ENCODE data around the gene ALDOA. TPM values are rescaled to one million over a fixed set of nuclear protein-coding genes. Genes with fewer than 3 reads are reported as not detected.

The ALDOA gene
- total RNA-seq, 4 donors from 2014 or later = 794 to 967 (median 870) TPM

DNA sequence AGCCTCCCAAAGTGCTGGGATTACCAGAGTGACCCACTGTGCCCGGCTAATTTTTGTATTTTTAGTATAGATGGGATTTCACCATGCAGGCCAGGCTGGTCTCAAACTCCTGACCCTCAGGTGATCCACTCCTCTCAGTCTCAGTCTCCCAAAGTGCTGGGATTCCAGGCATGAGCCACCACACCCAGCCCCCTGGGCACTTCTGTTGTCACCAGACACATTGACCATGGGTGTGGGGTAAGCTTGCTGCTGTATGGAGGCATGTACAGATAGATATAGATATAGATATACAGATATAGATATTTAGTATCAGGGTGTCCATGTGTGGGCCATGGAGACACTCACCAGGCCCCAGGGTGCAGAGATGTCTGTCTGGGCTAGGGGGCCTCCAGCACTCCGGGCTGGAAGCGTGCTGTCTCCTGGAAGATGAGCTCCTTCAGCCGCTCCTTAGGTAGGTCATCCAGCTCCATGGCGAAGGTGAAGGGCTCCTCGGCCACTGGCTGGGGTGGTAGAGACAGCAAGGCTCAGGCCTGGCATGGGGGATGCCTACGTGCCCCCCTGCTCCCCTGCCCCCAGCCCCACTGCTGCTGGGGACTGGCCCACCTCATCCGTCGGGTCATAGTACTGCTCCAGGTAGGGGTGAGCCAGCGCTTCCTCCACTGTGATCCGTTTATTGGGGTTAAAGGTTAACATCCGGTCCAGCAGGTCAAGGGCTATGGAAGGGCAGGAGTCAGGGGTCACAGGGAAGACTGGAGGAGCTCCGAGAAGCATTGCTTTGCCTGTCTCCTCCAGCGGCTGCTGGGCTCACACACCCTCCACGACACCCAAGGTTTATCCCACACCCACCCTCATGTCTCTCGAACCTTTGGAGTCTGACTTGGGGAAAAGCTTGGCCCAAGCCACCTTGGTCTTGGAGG, 51.0 kb downstream of the ALDOA start:
- no peak for DNase-seq (ENCODE audit: low spot score in 2 of 2)
- no peak overlapping the region for H3K27ac ChIP-seq
- H3K27me3 ChIP-seq = no peaks in the 10 kb centered on the region
- H3K36me3 ChIP-seq = peaks cover 70% of the 10 kb centered on the region
- TF ChIP-seq POLR2AphosphoS5 (IDR thresholded peaks at IDR 0.05) (no peak), POLR2A (IDR thresholded peaks at IDR 0.05) (no peak), CTCF (IDR thresholded peaks at IDR 0.05) (no peak), EP300 (IDR thresholded peaks at IDR 0.05) (no peak)
- H3K4me3 ChIP-seq = no peak overlapping the region
- 94% methylated on average over 14 of the region's 16 CpGs for WGBS
- no peaks in the 10 kb centered on the region for H3K9me3 ChIP-seq
- H3K4me1 ChIP-seq = peaks cover 20% of the 10 kb centered on the region

DNA sequence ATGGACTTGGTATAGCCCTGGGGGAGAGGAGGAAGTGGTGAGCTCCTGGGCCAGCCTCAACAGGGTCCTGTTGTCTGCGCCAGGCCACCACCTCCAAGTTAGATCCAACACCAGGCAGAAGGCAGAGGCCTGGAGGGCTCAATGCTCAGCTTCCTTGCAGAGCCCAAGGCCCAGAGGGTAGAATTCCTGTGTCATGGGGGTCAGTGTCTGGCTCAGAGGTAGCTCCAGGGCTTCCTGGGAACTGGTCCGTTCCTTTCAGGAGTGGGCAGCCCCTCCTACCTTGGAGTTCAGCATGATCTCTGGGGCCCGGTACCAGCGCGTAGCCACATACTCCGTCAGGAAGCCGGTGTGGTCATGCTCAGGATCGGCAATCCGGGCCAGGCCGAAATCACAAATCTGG, 52.2 kb downstream of the ALDOA start:
- Histone ChIP-seq H3K4me1 (peaks cover 31% of the 10 kb centered on the region), H3K4me3 (no peak overlapping the region), H3K36me3 (peaks cover 60% of the 10 kb centered on the region), H3K27me3 (no peaks in the 10 kb centered on the region), H3K9me3 (no peaks in the 10 kb centered on the region), H3K27ac (no peak overlapping the region)
- TF ChIP-seq POLR2AphosphoS5 (IDR thresholded peaks at IDR 0.05) (no peak), CTCF (IDR thresholded peaks at IDR 0.05) (no peak), POLR2A (IDR thresholded peaks at IDR 0.05) (no peak), EP300 (IDR thresholded peaks at IDR 0.05) (no peak)
- WGBS = 95% methylated on average over 4 of the region's 10 CpGs
- DNase-seq (ENCODE audit: low spot score in 2 of 2) = no peak

DNA sequence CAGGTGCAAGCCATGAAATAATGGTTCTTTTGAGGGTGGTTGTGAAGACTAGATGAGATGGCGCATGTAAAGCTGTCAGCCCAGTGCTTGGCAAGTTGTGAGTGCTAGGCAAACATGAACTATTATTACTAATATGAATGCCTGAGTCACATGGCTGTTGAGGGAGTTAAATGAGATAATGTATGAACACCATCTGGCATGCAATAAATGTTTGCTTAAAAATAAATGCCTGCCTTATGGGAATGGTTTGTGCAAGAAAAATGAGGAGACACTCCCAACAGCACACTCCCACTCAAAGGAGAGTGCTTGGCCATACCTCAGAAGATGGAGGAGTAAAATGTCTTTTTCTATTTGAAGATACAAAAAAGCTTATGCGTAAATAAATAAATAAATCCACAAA, 53.9 kb downstream of the ALDOA start:
- no peak for TF ChIP-seq EP300 (IDR thresholded peaks at IDR 0.05)
- no peak for TF ChIP-seq POLR2A (IDR thresholded peaks at IDR 0.05)
- TF ChIP-seq POLR2AphosphoS5 (IDR thresholded peaks at IDR 0.05) = no peak
- no peak for TF ChIP-seq CTCF (IDR thresholded peaks at IDR 0.05)
- no peaks in the 10 kb centered on the region for H3K27me3 ChIP-seq
- no peak for DNase-seq (ENCODE audit: low spot score in 2 of 2)
- no peak overlapping the region for H3K27ac ChIP-seq
- 92% methylated on average over 2 of the region's 2 CpGs for WGBS
- H3K4me1 ChIP-seq = peaks cover 35% of the 10 kb centered on the region
- no peak overlapping the region for H3K4me3 ChIP-seq
- H3K9me3 ChIP-seq = no peaks in the 10 kb centered on the region
- H3K36me3 ChIP-seq = peaks cover 47% of the 10 kb centered on the region

Other genes starting within 250 kb of the ALDOA start
- 10 to 100 TPM; 23.3 to 35.2 (median 23.8) TPM for gene PAGR1, start 249.6 kb upstream of the ALDOA start, total RNA-seq
- gene MVP, start 245.3 kb upstream of the ALDOA start, total RNA-seq = 100 to 1,000 TPM in 1 of 4 donors, 10 to 100 TPM in 3; 54.9 to 104 (median 68.1) TPM
- gene CDIPT, start 202.5 kb upstream of the ALDOA start, total RNA-seq = 100 to 1,000 TPM in 1 of 4 donors, 10 to 100 TPM in 3; 68.7 to 112 (median 96.7) TPM
- gene SEZ6L2, start 166.2 kb upstream of the ALDOA start, total RNA-seq = 1 to 10 TPM in 3 of 4 donors, under 1 TPM in 1; 0.98 to 2.9 (median 1.2) TPM
- under 1 TPM in 1 of 4 donors, not detected in 3; 0.34 TPM for gene ASPHD1, start 165.3 kb upstream of the ALDOA start, total RNA-seq
- 10 to 100 TPM; 20.3 to 43.9 (median 32.0) TPM for gene KCTD13, start 139.5 kb upstream of the ALDOA start, total RNA-seq
- gene TMEM219, start 103.7 kb upstream of the ALDOA start, total RNA-seq = 100 to 1,000 TPM in 3 of 4 donors, 10 to 100 TPM in 1; 78.0 to 109 (median 106) TPM
- gene TAOK2, start 91.9 kb upstream of the ALDOA start, total RNA-seq = 10 to 100 TPM; 29.1 to 54.4 (median 39.1) TPM
- 10 to 100 TPM; 14.6 to 29.3 (median 21.7) TPM for gene HIRIP3, start 70.1 kb upstream of the ALDOA start, total RNA-seq
- 10 to 100 TPM; 48.2 to 58.7 (median 51.0) TPM for gene INO80E, start 69.5 kb upstream of the ALDOA start, total RNA-seq
- gene DOC2A, start 54.7 kb upstream of the ALDOA start, total RNA-seq = under 1 TPM in 1 of 4 donors, not detected in 3; 0.42 TPM
- not detected for gene C16orf92, start 42.6 kb upstream of the ALDOA start, total RNA-seq
- gene TLCD3B, start 34.5 kb upstream of the ALDOA start, total RNA-seq = 1 to 10 TPM in 1 of 4 donors, under 1 TPM in 1, not detected in 2; 0.81 to 1.4 TPM
- 10 to 100 TPM; 52.0 to 66.0 (median 61.2) TPM for gene PPP4C, start 10.2 kb downstream of the ALDOA start, total RNA-seq
- 1 to 10 TPM; 2.7 to 7.6 (median 4.7) TPM for gene TBX6, start 26.2 kb downstream of the ALDOA start, total RNA-seq
- 100 to 1,000 TPM; 138 to 197 (median 195) TPM for gene YPEL3, start 30.5 kb downstream of the ALDOA start, total RNA-seq
- gene GDPD3, start 47.8 kb downstream of the ALDOA start, total RNA-seq = 10 to 100 TPM in 3 of 4 donors, 1 to 10 TPM in 1; 8.7 to 40.0 (median 12.5) TPM
- gene MAPK3, start 57.5 kb downstream of the ALDOA start, total RNA-seq = 10 to 100 TPM; 34.1 to 62.4 (median 60.1) TPM
- gene CORO1A, start 117.8 kb downstream of the ALDOA start, total RNA-seq = 10 to 100 TPM; 14.5 to 25.3 (median 19.3) TPM
- 100 to 1,000 TPM in 3 of 4 donors, 10 to 100 TPM in 1; 72.7 to 434 (median 197) TPM for gene BOLA2B, start 127.9 kb downstream of the ALDOA start, total RNA-seq
- 10 to 100 TPM; 27.3 to 56.2 (median 44.9) TPM for gene SLX1A, start 128.1 kb downstream of the ALDOA start, total RNA-seq
- gene SULT1A3, start 133.5 kb downstream of the ALDOA start, total RNA-seq = 10 to 100 TPM in 1 of 4 donors, 1 to 10 TPM in 2, not detected in 1; 4.8 to 24.6 (median 7.8) TPM
- 10 to 100 TPM in 1 of 4 donors, 1 to 10 TPM in 3; 2.5 to 12.8 (median 4.7) TPM for gene NPIPB13, start 182.7 kb downstream of the ALDOA start, total RNA-seq